ENCODE measurements around the gene PEX26. TPM values are rescaled to one million over a fixed set of nuclear protein-coding genes. Genes with fewer than 3 reads are reported as not detected.

The PEX26 gene
- total and polyA plus RNA-seq, 2 donors (not counting 3 experiments of a cell fraction or from before 2014, with no cell fraction given): 25.6 to 44.4 TPM

DNA sequence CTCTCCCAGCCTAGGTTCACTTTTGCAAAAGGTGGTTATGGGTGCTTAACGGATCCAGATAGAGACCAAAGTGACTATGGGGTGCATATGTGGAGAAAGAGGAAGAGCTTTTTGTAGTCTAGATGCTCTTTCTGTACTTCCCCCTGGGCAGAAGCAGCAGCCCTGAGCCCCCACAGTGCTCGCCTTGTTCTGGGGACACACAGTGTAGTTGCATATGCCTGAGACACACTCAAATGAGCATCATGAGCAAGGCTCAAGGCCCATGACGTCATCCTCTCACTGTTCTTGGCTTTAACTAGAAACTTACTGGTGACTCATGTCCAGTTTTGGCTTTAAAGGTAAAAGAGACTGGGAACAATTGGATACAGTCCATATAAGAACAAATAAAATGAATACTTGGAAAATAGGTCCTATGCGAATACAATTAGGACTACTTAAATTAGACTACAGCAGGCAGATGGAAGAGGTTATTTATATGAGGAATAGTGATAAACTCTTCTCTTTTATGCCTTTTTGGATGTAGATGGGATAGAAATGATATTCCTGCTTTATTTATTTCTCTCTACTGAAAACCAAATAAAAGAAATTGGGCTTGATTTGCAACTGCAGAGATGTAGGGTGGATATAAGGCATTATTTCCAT lies 20.1 kb upstream of the PEX26 start:
- no peak overlapping the region for H3K27ac ChIP-seq (ENCODE audit: insufficient read depth, low read depth, low read length)
- ChIA-PET CTCF (interaction anchor here (1.3 to 1.4 kb wide), 2 partner anchors 16 to 18 kb away, joined by 5 read pairs; no protein-coding TSS in a partner anchor), POLR2A (no interaction called here)
- peak; percentile 83 for FAIRE-seq
- no peak for TF ChIP-seq CTCF (IDR thresholded peaks at IDR 0.05; ENCODE audit: extremely low read depth in 1 of 2, insufficient read depth in 1 of 2, low read depth in 1 of 2, low read length in 2 of 2)
- peak; percentile 98 for TF ChIP-seq JUN (IDR thresholded peaks at IDR 0.05; ENCODE audit: borderline replicate concordance, insufficient read depth, insufficient read length, low read depth)
- no peak for TF ChIP-seq POLR2A (IDR thresholded peaks at IDR 0.05; ENCODE audit: low read depth, low read length)
- no peak for TF ChIP-seq GATA2 (IDR thresholded peaks at IDR 0.05; ENCODE audit: insufficient read depth, insufficient read length, low read depth, low read length)
- TF ChIP-seq MAX (IDR thresholded peaks at IDR 0.05; ENCODE audit: insufficient read depth, insufficient read length): no peak
- peak; percentile 77 for TF ChIP-seq FOS (IDR thresholded peaks at IDR 0.05; ENCODE audit: borderline replicate concordance, insufficient read depth, low read length)
- H3K27me3 ChIP-seq (ENCODE audit: control insufficient read depth in 2 of 2, insufficient read depth in 2 of 2, low read length in 2 of 2): peaks cover 0 to 2% of the 10 kb centered on the region in 2 experiments
- H3K4me3 ChIP-seq (replicated peaks in 1 of 3; ENCODE audit: insufficient read depth in 1 of 3, low read depth in 1 of 3, low read length in 3 of 3): no peak overlapping the region
- H3K9me1 ChIP-seq (replicated peaks; ENCODE audit: control insufficient read depth, extremely low read depth, insufficient read depth, low read length): no peaks in the 10 kb centered on the region
- no peaks in the 10 kb centered on the region for H3K79me2 ChIP-seq (ENCODE audit: control insufficient read depth, insufficient read depth, low read length)
- BruUV-seq (replicated peaks): no TSS peak
- peaks cover 16% of the 10 kb centered on the region for H3K4me1 ChIP-seq (ENCODE audit: control insufficient read depth, extremely low read depth, insufficient read depth, low read length)
- H3K9me3 ChIP-seq (replicated peaks; ENCODE audit: control insufficient read depth, insufficient read depth, low read length): no peaks in the 10 kb centered on the region
- no peak overlapping the region for H3K9ac ChIP-seq (replicated peaks; ENCODE audit: extremely low read depth, insufficient read depth, low read length)
- DNase-seq (ENCODE audit: low read depth, low spot score): peak; percentile 84
- H4K20me1 ChIP-seq (replicated peaks; ENCODE audit: control insufficient read depth, extremely low read depth, insufficient read depth, low read length): no peaks in the 10 kb centered on the region
- H2AFZ ChIP-seq (ENCODE audit: low read depth, low read length): no peak overlapping the region
- intact Hi-C loops (cut with micrococcal nuclease): no loop called here
- dilution Hi-C loops (cut with MboI; ENCODE audit: extremely low pct_ligation_motif_present, low sequenced_read_pairs): no loop called here
- no peaks in the 10 kb centered on the region for H3K36me3 ChIP-seq (ENCODE audit: control insufficient read depth in 2 of 2, extremely low read depth in 1 of 2, insufficient read depth in 2 of 2, low read length in 2 of 2)
- peak overlapping the region; percentile 16 for H3K4me2 ChIP-seq (ENCODE audit: insufficient read depth, low read length)

Data from endothelial cell of umbilical vein (primary cell).